Fibroblast of villous mesenchyme (primary cell): ENCODE data around the gene UNK. TPM values are rescaled to one million over a fixed set of nuclear protein-coding genes. Genes with fewer than 3 reads are reported as not detected.

ENCODE experiments used
- DNase-seq: peaks from one replicate; pipeline ENCODE4 v3.0.0-alpha.2; 2010; ENCODE audit warnings: low read depth
- H3K4me3 ChIP-seq: 2 replicates; pipeline ENCODE4 v1.5.1; 2011; ENCODE audit warnings: low read depth, mild to moderate bottlenecking, low read length
- CTCF ChIP-seq: IDR thresholded peaks from 2 replicates; pipeline ENCODE4 v1.5.1; 2012; ENCODE audit warnings: low read depth, mild to moderate bottlenecking, low read length; ENCODE audit not compliant: insufficient read depth
- total RNA-seq: library from RNA; depleted of rRNA; stranded (reverse); fragments of >200 nt; gene quantifications from 2 replicates; pipeline ENCODE4 v1.2.3, GENCODE V29; 2012

The UNK gene
- total RNA-seq, 1 donor = 19.9 TPM

- no peak for DNase-seq
- no peak overlapping the region for H3K4me3 ChIP-seq
- TF ChIP-seq CTCF = no peak
Observed at GRCh38 chr17:75873587-75874322, 89.1 kb downstream of the UNK start.

GRCh38 chr17:75874323-75875181 is 89.9 kb downstream of the UNK start:
- no peak for TF ChIP-seq CTCF
- no peak overlapping the region for H3K4me3 ChIP-seq
- no peak for DNase-seq

Other genes starting within 250 kb of the UNK start
- 1.6 and 3.9 TPM in 2 replicates for gene MYO15B, start 197.0 kb upstream of the UNK start, total RNA-seq
- under 0.01 TPM in 1 of 2 replicates, not detected in the other for gene SMIM5, start 151.4 kb upstream of the UNK start, total RNA-seq
- gene RECQL5, start 117.7 kb upstream of the UNK start, total RNA-seq = 19.6 and 20.7 TPM in 2 replicates
- 58.9 and 60.0 TPM in 2 replicates for gene SAP30BP, start 117.5 kb upstream of the UNK start, total RNA-seq
- gene ITGB4, start 63.3 kb upstream of the UNK start, total RNA-seq = 0.32 and 1.3 TPM in 2 replicates
- 36.7 and 49.3 TPM in 2 replicates for gene GALK1, start 19.6 kb upstream of the UNK start, total RNA-seq
- 0.86 and 1.6 TPM in 2 replicates for gene UNC13D, start 59.6 kb downstream of the UNK start, total RNA-seq
- gene WBP2, start 70.5 kb downstream of the UNK start, total RNA-seq = 18.4 and 26.8 TPM in 2 replicates
- 13.5 and 15.1 TPM in 2 replicates for gene TRIM47, start 93.8 kb downstream of the UNK start, total RNA-seq
- gene TRIM65, start 112.1 kb downstream of the UNK start, total RNA-seq = 21.9 and 22.5 TPM in 2 replicates
- 33.7 and 45.1 TPM in 2 replicates for gene MRPL38, start 120.1 kb downstream of the UNK start, total RNA-seq
- gene FBF1, start 156.2 kb downstream of the UNK start, total RNA-seq = 15.5 and 16.0 TPM in 2 replicates
- gene ACOX1, start 194.4 kb downstream of the UNK start, total RNA-seq = 64.4 and 79.9 TPM in 2 replicates
- 16.8 and 24.2 TPM in 2 replicates for gene TEN1, start 194.4 kb downstream of the UNK start, total RNA-seq
- gene CDK3, start 216.0 kb downstream of the UNK start, total RNA-seq = 0.64 and 2.2 TPM in 2 replicates
- under 0.01 and 0.43 TPM in 2 replicates for gene EVPL, start 242.5 kb downstream of the UNK start, total RNA-seq